IMR-90 (cell line): Measurements from ENCODE around the gene SYAP1. TPM values are rescaled to one million over a fixed set of nuclear protein-coding genes. Genes with fewer than 3 reads are reported as not detected.

Source experiments
- ATAC-seq: fragments of 200-7000 bp; cut with Tn5 transposase; 2 replicates; pipeline ENCODE4 v1.9.1; 2020; ENCODE audit warnings: low read depth, mild to moderate bottlenecking, moderate library complexity
- BruUV-seq: library from RNA; stranded (reverse); fragments of 400-500 nt; replicated peaks from 2 replicates; lab custom pipeline; 2021; lab: Mats Ljungman, UMichigan
- CTCF ChIA-PET: fragments of 300-600 bp; formaldehyde crosslinking; extraction: SDS; loops from one replicate; lab custom pipeline; 2021; ENCODE audit warnings: antibody characterized with exemption; lab: Yijun Ruan, JAX
- POLR2A ChIA-PET: fragments of 300-600 bp; sonication (Branson Sonifier 250); formaldehyde crosslinking; loops from one replicate; lab custom pipeline; 2022; ENCODE audit warnings: antibody characterized with exemption; ENCODE audit not compliant: unreplicated experiment; lab: Charles Lee
- DNase-seq: peaks from one replicate; pipeline ENCODE4 v3.0.0; 2013
- H2AFZ ChIP-seq: replicated peaks from 2 replicates; pipeline ENCODE3; 2013; ENCODE audit warnings: low read length, mild to moderate bottlenecking; ENCODE audit not compliant: poor library complexity
- H2AK5ac ChIP-seq: 2 replicates; pipeline ENCODE4 v1.6.1; 2013; ENCODE audit warnings: low read depth, low read length, inconsistent platforms
- H2AK9ac ChIP-seq: replicated peaks from 2 replicates; pipeline ENCODE3; 2013; ENCODE audit warnings: mild to moderate bottlenecking, low read depth, low read length, moderate library complexity; ENCODE audit not compliant: poor library complexity
- H2BK120ac ChIP-seq: 2 replicates; pipeline ENCODE4 v1.6.1; 2013; ENCODE audit warnings: low read depth, low read length, inconsistent platforms
- H2BK15ac ChIP-seq: 3 replicates; pipeline ENCODE4 v1.6.1; 2013; ENCODE audit warnings: low read depth, low read length, inconsistent platforms
- H2BK20ac ChIP-seq: 2 replicates; pipeline ENCODE4 v1.6.1; 2013; ENCODE audit warnings: low read depth, mild to moderate bottlenecking, inconsistent platforms, low read length, moderate library complexity
- H2BK5ac ChIP-seq: 2 replicates; pipeline ENCODE4 v1.6.1; 2013; ENCODE audit warnings: mild to moderate bottlenecking, low read depth, low read length, inconsistent platforms; ENCODE audit not compliant: poor library complexity, severe bottlenecking
- H3K14ac ChIP-seq: replicated peaks from 2 replicates; pipeline ENCODE4 v1.6.1; 2013; ENCODE audit warnings: low read depth, low read length, inconsistent platforms
- H3K18ac ChIP-seq: 2 replicates; pipeline ENCODE4 v1.6.1; 2013; ENCODE audit warnings: low read depth, low read length, control low read depth
- H3K23ac ChIP-seq: 2 replicates; pipeline ENCODE4 v1.6.1; 2013; ENCODE audit warnings: low read depth, low read length, inconsistent platforms
- H3K27ac ChIP-seq: 2 replicates; pipeline ENCODE4 v1.5.1; 2013; ENCODE audit warnings: mild to moderate bottlenecking, control low read depth, low read length; ENCODE audit not compliant: insufficient read depth
- H3K27me3 ChIP-seq: 2 replicates; pipeline ENCODE4 v1.6.1; 2013; ENCODE audit warnings: low read length; ENCODE audit not compliant: control insufficient read depth, insufficient read depth
- H3K36me3 ChIP-seq: 2 replicates; pipeline ENCODE4 v1.6.1; 2013; ENCODE audit warnings: low read length, mixed read lengths; ENCODE audit not compliant: control insufficient read depth, insufficient read depth
- H3K4ac ChIP-seq: 2 replicates; pipeline ENCODE4 v1.6.1; 2013; ENCODE audit warnings: low read depth, low read length, inconsistent platforms
- H3K4me1 ChIP-seq: 2 replicates; pipeline ENCODE4 v1.6.1; 2013; ENCODE audit warnings: low read length, mixed read lengths; ENCODE audit not compliant: control insufficient read depth, insufficient read depth
- H3K4me2 ChIP-seq: 2 replicates; pipeline ENCODE4 v1.6.1; 2013; ENCODE audit warnings: low read depth, mild to moderate bottlenecking, control low read depth, low read length, moderate library complexity
- H3K4me3 ChIP-seq: 2 replicates; pipeline ENCODE4 v1.5.1; 2013; ENCODE audit warnings: low read depth, mild to moderate bottlenecking, control low read depth, low read length, moderate library complexity; ENCODE audit not compliant: insufficient read depth
- H3K56ac ChIP-seq: 2 replicates; pipeline ENCODE4 v1.6.1; 2013; ENCODE audit warnings: low read length, inconsistent platforms; ENCODE audit not compliant: insufficient read depth; ENCODE audit errors: extremely low read depth
- H3K79me1 ChIP-seq, 2 experiments: 2 replicates each; pipeline ENCODE4 v1.6.1; 2013; ENCODE audit warnings: low read length in 2 of 2, inconsistent platforms in 1 of 2, low read depth in 1 of 2
- H3K9ac ChIP-seq: 2 replicates; pipeline ENCODE4 v1.6.1; 2013; ENCODE audit warnings: low read depth, low read length, control low read depth
- H3K9me1 ChIP-seq: 2 replicates; pipeline ENCODE4 v1.6.1; 2013; ENCODE audit warnings: low read length, inconsistent platforms; ENCODE audit not compliant: insufficient read depth
- H3K9me3 ChIP-seq: 2 replicates; pipeline ENCODE4 v1.6.1; 2013; ENCODE audit warnings: low read length; ENCODE audit not compliant: control insufficient read depth, insufficient read depth
- H4K20me1 ChIP-seq: 2 replicates; pipeline ENCODE4 v1.6.1; 2013; ENCODE audit warnings: low read length, inconsistent platforms; ENCODE audit not compliant: insufficient read depth
- H4K5ac ChIP-seq: 2 replicates; pipeline ENCODE4 v1.6.1; 2013; ENCODE audit warnings: mild to moderate bottlenecking, low read depth, low read length, control low read depth
- H4K8ac ChIP-seq, 2 experiments: 2 replicates each; pipeline ENCODE4 v1.6.1; 2013; ENCODE audit warnings: low read depth in 2 of 2, low read length in 2 of 2, control low read depth in 1 of 2, inconsistent platforms in 1 of 2
- H4K91ac ChIP-seq: 2 replicates; pipeline ENCODE4 v1.6.1; 2013; ENCODE audit warnings: low read depth, low read length, inconsistent platforms; ENCODE audit not compliant: insufficient read depth
- BHLHE40 ChIP-seq: fragments of 150-350 bp; IDR thresholded peaks from 2 replicates; pipeline ENCODE4 v1.6.1; 2016; ENCODE audit warnings: mild to moderate bottlenecking, low read depth, low read length
- CEBPB ChIP-seq: IDR thresholded peaks from 2 replicates; pipeline ENCODE4 v1.6.1; 2012; ENCODE audit warnings: low read depth, low read length, improper control_type of control experiment
- CHD1 ChIP-seq: IDR thresholded peaks from 2 replicates; pipeline ENCODE4 v1.6.1; 2012; ENCODE audit warnings: low read depth, low read length, improper control_type of control experiment
- MAFK ChIP-seq: IDR thresholded peaks from 2 replicates; pipeline ENCODE4 v1.6.1; 2012; ENCODE audit warnings: low read depth, low read length, improper control_type of control experiment
- MAZ ChIP-seq: IDR thresholded peaks from 2 replicates; pipeline ENCODE4 v1.6.1; 2012; ENCODE audit warnings: low read depth, mild to moderate bottlenecking, low read length, improper control_type of control experiment, moderate library complexity, borderline replicate concordance
- NFE2L2 ChIP-seq: fragments of 150-350 bp; IDR thresholded peaks from 2 replicates; pipeline ENCODE4 v1.6.1; 2016; ENCODE audit warnings: low read depth, mild to moderate bottlenecking, low read length
- POLR2A ChIP-seq: IDR thresholded peaks from 2 replicates; pipeline ENCODE4 v1.6.1; 2012; ENCODE audit warnings: mild to moderate bottlenecking, low read depth, low read length
- RAD21 ChIP-seq: IDR thresholded peaks from 2 replicates; pipeline ENCODE4 v1.6.1; 2012; ENCODE audit warnings: low read length, improper control_type of control experiment
- RCOR1 ChIP-seq: IDR thresholded peaks from 2 replicates; pipeline ENCODE4 v1.6.1; 2012; ENCODE audit warnings: mild to moderate bottlenecking, low read length, improper control_type of control experiment; ENCODE audit not compliant: insufficient replicate concordance
- RFX5 ChIP-seq: IDR thresholded peaks from 2 replicates; pipeline ENCODE4 v1.8.0; 2012; ENCODE audit warnings: low read depth, mild to moderate bottlenecking, low read length, moderate library complexity
- SMC3 ChIP-seq: fragments of 150-350 bp; IDR thresholded peaks from 2 replicates; pipeline ENCODE4 v1.6.1; 2016; ENCODE audit warnings: low read depth, mild to moderate bottlenecking, antibody characterized with exemption, low read length, moderate library complexity
- USF2 ChIP-seq: fragments of 150-350 bp; IDR thresholded peaks from 2 replicates; pipeline ENCODE4 v1.6.1; 2017; ENCODE audit warnings: mild to moderate bottlenecking, antibody characterized with exemption, low read length, low read depth
- WGBS, 2 experiments: methylation state at CpG; one replicate each; pipeline versions ENCODE4 v1.1.5 to v1.1.7; 2013; ENCODE audit warnings: missing lambda C conversion rate in 2 of 2; ENCODE audit not compliant: insufficient read length in 1 of 2; ENCODE audit errors: extremely low coverage in 2 of 2; 5-methylcytosine and 5-hydroxymethylcytosine counted together
- dilution Hi-C: fragments of 300-500 bp; cut with HindIII; formaldehyde crosslinking; loops from one replicate; pipeline ENCODE4 v1.14.3; 2018; ENCODE audit warnings: low sequenced_read_pairs; ENCODE audit not compliant: unreplicated experiment
- in situ Hi-C: fragments of 300-500 bp; cut with MboI; formaldehyde crosslinking; loops from 3 replicates; pipeline ENCODE4 v1.14.3; 2019; ENCODE audit warnings: low sequenced_read_pairs, inconsistent platforms, mixed read lengths
- intact Hi-C: fragments of 100-400 bp; cut with micrococcal nuclease; formaldehyde crosslinking; loops from 2 replicates; pipeline ENCODE4 v1.10.0; 2022
- polyA plus RNA-seq, 3 experiments: library from polyadenylated mRNA; depleted of rRNA; stranded (reverse); fragments of >200 nt; gene quantifications; 2 replicates each; pipeline ENCODE4 v1.2.3, GENCODE V29; 2012; ENCODE audit warnings: low replicate concordance in 1 of 3
- total RNA-seq: library from RNA; depleted of rRNA; stranded (reverse); fragments of >200 nt; gene quantifications from 2 replicates; pipeline ENCODE4 v1.2.3, GENCODE V29; 2012
- TF ChIP-seq, protein P1 (sequence below): fragments of 150-350 bp; IDR thresholded peaks from 2 replicates; pipeline ENCODE4 v1.6.1; 2016; ENCODE audit warnings: low read depth, mild to moderate bottlenecking, low read length, moderate library complexity, borderline replicate concordance
- TF ChIP-seq, protein P2 (sequence below): conservative IDR thresholded peaks from 2 replicates; pipeline ENCODE4 v1.5.1; 2012; ENCODE audit warnings: mild to moderate bottlenecking, low read depth, low read length, improper control_type of control experiment

Gene SYAP1
- total and polyA plus RNA-seq, 2 of the 4 experiments (the other 2 are of a cell fraction), result 17.7 to 35.0 TPM

DNA sequence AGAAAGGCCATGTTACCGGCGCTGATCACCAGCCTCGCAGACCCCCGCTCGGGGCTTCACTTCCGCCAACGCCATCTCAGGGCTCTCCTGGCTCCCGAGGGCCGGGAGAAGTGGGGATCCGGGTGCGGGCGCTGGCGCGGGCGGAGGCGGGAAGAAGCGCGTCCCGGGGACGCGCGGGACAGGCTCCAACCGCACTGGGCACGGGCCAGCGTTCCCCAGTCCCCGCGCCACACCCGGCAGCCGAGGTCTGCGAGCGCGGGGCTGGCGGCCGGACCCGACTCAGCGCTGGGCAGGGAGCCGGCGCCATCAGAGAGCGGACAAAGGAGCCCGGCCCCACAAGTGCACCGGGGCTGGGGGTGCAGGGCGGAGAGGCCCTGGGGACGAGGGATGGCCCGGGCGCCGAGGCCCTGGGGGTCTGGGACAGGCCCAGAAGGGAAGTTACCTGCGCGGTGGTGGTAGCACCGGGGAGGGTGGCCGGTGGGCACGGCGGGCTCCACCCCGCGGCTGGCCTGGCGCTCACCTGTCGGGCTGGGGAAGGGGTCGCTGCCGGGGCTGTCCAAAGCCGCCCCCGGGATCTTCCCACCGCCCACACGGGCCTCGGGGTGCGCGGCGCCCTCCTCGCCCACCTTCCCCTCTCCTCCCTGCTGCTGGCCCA, 7.4 kb upstream of the SYAP1 start:
- Histone ChIP-seq H3K23ac (peak overlapping the region; percentile 74), H3K9ac (peak overlapping the region; percentile 63), H3K56ac (peak overlapping the region; percentile 24; the same call in 1 of the 2 replicates), H3K27ac (peak overlapping the region; percentile 47; the same call in 1 of the 2 replicates), H3K4me1 (no peaks in the 10 kb centered on the region; the same call in 1 of the 2 replicates), H3K14ac (peak overlapping the region; percentile 53; the same call in 1 of the 2 replicates), H2BK5ac (peak overlapping the region; percentile 37), H2BK15ac (no peak overlapping the region), H3K9me3 (no peaks in the 10 kb centered on the region), H4K20me1 (no peaks in the 10 kb centered on the region), H2AFZ (peak overlapping the region; percentile 98), H2BK20ac (no peak overlapping the region), H3K36me3 (no peaks in the 10 kb centered on the region), H3K9me1 (no peaks in the 10 kb centered on the region), H3K27me3 (peaks cover 6% of the 10 kb centered on the region; the same call in 1 of the 2 replicates), H2AK9ac (peak overlapping the region; percentile 93), H3K4me2 (peak overlapping the region; percentile 91), H4K8ac (peak overlapping the region; percentile 51 to 84; a peak in 3 of 4 replicates), H3K4me3 (peak overlapping the region; percentile 86), H2BK120ac (no peak overlapping the region; the same call in 1 of the 2 replicates), H4K91ac (peak overlapping the region; percentile 59), H3K79me1 (peaks cover 2 to 11% of the 10 kb centered on the region in 2 experiments; a peak in 2 of 4 replicates), H3K18ac (no peak overlapping the region), H3K4ac (peak overlapping the region; percentile 76), H4K5ac (peak overlapping the region; percentile 58; the same call in 1 of the 2 replicates), H2AK5ac (no peak overlapping the region)
- intact Hi-C loops (no loop called here), in situ Hi-C loops (no loop called here), dilution Hi-C loops (no loop called here)
- DNase-seq, result no peak
- 1% methylated on average over 21 of the region's 67 CpGs; no CpG with 5 or more reads in 1 of the 2 experiments for WGBS, 2 experiments
- POLR2A ChIA-PET, result no interaction called here
- ATAC-seq, result peak; percentile 71
- CTCF ChIA-PET, result no interaction called here
- TF ChIP-seq RFX5, result no peak
- TF ChIP-seq, protein P1, sequence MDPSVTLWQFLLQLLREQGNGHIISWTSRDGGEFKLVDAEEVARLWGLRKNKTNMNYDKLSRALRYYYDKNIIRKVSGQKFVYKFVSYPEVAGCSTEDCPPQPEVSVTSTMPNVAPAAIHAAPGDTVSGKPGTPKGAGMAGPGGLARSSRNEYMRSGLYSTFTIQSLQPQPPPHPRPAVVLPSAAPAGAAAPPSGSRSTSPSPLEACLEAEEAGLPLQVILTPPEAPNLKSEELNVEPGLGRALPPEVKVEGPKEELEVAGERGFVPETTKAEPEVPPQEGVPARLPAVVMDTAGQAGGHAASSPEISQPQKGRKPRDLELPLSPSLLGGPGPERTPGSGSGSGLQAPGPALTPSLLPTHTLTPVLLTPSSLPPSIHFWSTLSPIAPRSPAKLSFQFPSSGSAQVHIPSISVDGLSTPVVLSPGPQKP, result no peak
- TF ChIP-seq USF2, result no peak
- TF ChIP-seq POLR2A, result no peak
- TF ChIP-seq, protein P2, sequence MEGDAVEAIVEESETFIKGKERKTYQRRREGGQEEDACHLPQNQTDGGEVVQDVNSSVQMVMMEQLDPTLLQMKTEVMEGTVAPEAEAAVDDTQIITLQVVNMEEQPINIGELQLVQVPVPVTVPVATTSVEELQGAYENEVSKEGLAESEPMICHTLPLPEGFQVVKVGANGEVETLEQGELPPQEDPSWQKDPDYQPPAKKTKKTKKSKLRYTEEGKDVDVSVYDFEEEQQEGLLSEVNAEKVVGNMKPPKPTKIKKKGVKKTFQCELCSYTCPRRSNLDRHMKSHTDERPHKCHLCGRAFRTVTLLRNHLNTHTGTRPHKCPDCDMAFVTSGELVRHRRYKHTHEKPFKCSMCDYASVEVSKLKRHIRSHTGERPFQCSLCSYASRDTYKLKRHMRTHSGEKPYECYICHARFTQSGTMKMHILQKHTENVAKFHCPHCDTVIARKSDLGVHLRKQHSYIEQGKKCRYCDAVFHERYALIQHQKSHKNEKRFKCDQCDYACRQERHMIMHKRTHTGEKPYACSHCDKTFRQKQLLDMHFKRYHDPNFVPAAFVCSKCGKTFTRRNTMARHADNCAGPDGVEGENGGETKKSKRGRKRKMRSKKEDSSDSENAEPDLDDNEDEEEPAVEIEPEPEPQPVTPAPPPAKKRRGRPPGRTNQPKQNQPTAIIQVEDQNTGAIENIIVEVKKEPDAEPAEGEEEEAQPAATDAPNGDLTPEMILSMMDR, result no peak
- TF ChIP-seq RAD21, result no peak
- no peak for TF ChIP-seq RCOR1
- no peak for TF ChIP-seq BHLHE40
- TF ChIP-seq NFE2L2, result no peak
- TF ChIP-seq MAZ, result no peak
- TF ChIP-seq CEBPB, result no peak
- TF ChIP-seq SMC3, result no peak
- TF ChIP-seq MAFK, result no peak
- no peak for TF ChIP-seq CHD1
- no TSS peak for BruUV-seq
